Caco-2 (cell line): ENCODE data around the gene MNDA. TPM values are rescaled to one million over a fixed set of nuclear protein-coding genes. Genes with fewer than 3 reads are reported as not detected.

ENCODE experiments used
- BruUV-seq: library from RNA; stranded (reverse); fragments of 400-500 nt; replicated peaks from 2 replicates; lab custom pipeline; 2021; lab: Mats Ljungman, UMichigan
- CTCF ChIA-PET: fragments of 300-600 bp; sonication (Branson Sonifier 250); formaldehyde crosslinking; loops from one replicate; lab custom pipeline; 2022; ENCODE audit warnings: antibody characterized with exemption; lab: Charles Lee
- POLR2A ChIA-PET: fragments of 300-600 bp; sonication (Branson Sonifier 250); formaldehyde crosslinking; loops from one replicate; lab custom pipeline; 2022; ENCODE audit warnings: antibody characterized with exemption; lab: Charles Lee
- DNase-seq, 2 experiments: peaks; one replicate each; pipeline versions ENCODE4 v3.0.0 to v3.0.0-alpha.2; 2020 to 2022
- H3K27me3 ChIP-seq: replicated peaks from 2 replicates; pipeline ENCODE4 v1.6.0; 2011; ENCODE audit warnings: low read length; ENCODE audit not compliant: control insufficient read depth, insufficient read depth
- H3K36me3 ChIP-seq: 2 replicates; pipeline ENCODE4 v1.5.1; 2011; ENCODE audit warnings: low read length; ENCODE audit not compliant: control insufficient read depth, insufficient read depth
- H3K4me1 ChIP-seq: fragments of 250-450 bp; sonication (Bioruptor Pico); 2 replicates; pipeline ENCODE4 v1.5.1; 2020; ENCODE audit warnings: mild to moderate bottlenecking
- H3K4me3 ChIP-seq: 2 replicates; pipeline ENCODE4 v1.5.1; 2011; ENCODE audit warnings: low read depth, mild to moderate bottlenecking, control low read depth, low read length
- H3K9me3 ChIP-seq: fragments of 250-450 bp; sonication (Bioruptor Pico); 2 replicates; pipeline ENCODE4 v1.5.1; 2020; ENCODE audit warnings: mild to moderate bottlenecking, moderate library complexity
- H3K27ac Mint-ChIP-seq: one replicate; pipeline ENCODE4 v1.8.0; 2022; ENCODE audit warnings: mixed read lengths; ENCODE audit not compliant: unreplicated experiment
- H3K27me3 Mint-ChIP-seq: one replicate; pipeline ENCODE4 v1.8.0; 2022; ENCODE audit warnings: mixed read lengths; ENCODE audit not compliant: insufficient read depth, unreplicated experiment
- H3K36me3 Mint-ChIP-seq: one replicate; pipeline ENCODE4 v1.8.0; 2022; ENCODE audit warnings: mild to moderate bottlenecking, mixed read lengths; ENCODE audit not compliant: insufficient read depth, unreplicated experiment
- H3K4me1 Mint-ChIP-seq: one replicate; pipeline ENCODE4 v1.8.0; 2022; ENCODE audit warnings: low read depth, mixed read lengths; ENCODE audit not compliant: unreplicated experiment
- H3K4me3 Mint-ChIP-seq: one replicate; pipeline ENCODE4 v1.8.0; 2022; ENCODE audit warnings: mild to moderate bottlenecking, moderate library complexity, mixed read lengths; ENCODE audit not compliant: unreplicated experiment
- H3K9me3 Mint-ChIP-seq: one replicate; pipeline ENCODE4 v1.8.0; 2022; ENCODE audit warnings: mixed read lengths; ENCODE audit not compliant: unreplicated experiment
- CTCF ChIP-seq, 2 experiments: fragments of 200-600 bp in 1 of 2; IDR thresholded peaks; 1 replicate in 1 of 2; 2 replicates in 1 of 2; pipeline versions ENCODE4 v1.5.1 to v1.8.0; 2011 to 2022; ENCODE audit warnings: antibody characterized with exemption in 1 of 2, control low read depth in 1 of 2, inconsistent platforms in 1 of 2, low read depth in 1 of 2, low read length in 1 of 2, mild to moderate bottlenecking in 1 of 2, moderate library complexity in 1 of 2; ENCODE audit not compliant: insufficient read depth in 1 of 2, severe bottlenecking in 1 of 2, unreplicated experiment in 1 of 2
- intact Hi-C: fragments of 100-400 bp; cut with micrococcal nuclease; formaldehyde crosslinking; loops from one replicate; pipeline ENCODE4 v1.10.0; 2022; ENCODE audit not compliant: unreplicated experiment
- total RNA-seq: library from RNA; stranded (reverse); gene quantifications from 2 replicates; pipeline ENCODE4 v1.2.3, GENCODE V29; 2022

The MNDA gene
- total RNA-seq, 1 experiment from 2014 or later = not detected

- Histone ChIP-seq H3K4me1 (no peaks in the 10 kb centered on the region), H3K4me3 (no peak overlapping the region), H3K9me3 (no peaks in the 10 kb centered on the region), H3K36me3 (no peaks in the 10 kb centered on the region), H3K27me3 (no peaks in the 10 kb centered on the region)
- DNase-seq = no peak
- intact Hi-C loops = no loop called here
- no peak for TF ChIP-seq CTCF (IDR thresholded peaks at IDR 0.05; ENCODE audit: insufficient read depth in 1 of 2, low read depth in 1 of 2, low read length in 1 of 2, severe bottlenecking in 1 of 2, unreplicated experiment in 1 of 2)
- Mint-ChIP-seq H3K36me3 (no peaks in the 10 kb centered on the region), H3K27ac (no peak overlapping the region), H3K4me3 (no peak overlapping the region), H3K4me1 (no peaks in the 10 kb centered on the region), H3K27me3 (peaks cover 3% of the 10 kb centered on the region), H3K9me3 (no peaks in the 10 kb centered on the region)
- ChIA-PET POLR2A (no interaction called here), CTCF (no interaction called here)
- BruUV-seq = no TSS peak
These were observed 62.5 kb downstream of the MNDA start for GRCh38 chr1:158893654-158894053.

GRCh38 chr1:158898722-158899121 lies 67.6 kb downstream of the MNDA start:
- H3K4me3 Mint-ChIP-seq = no peak overlapping the region
- no peaks in the 10 kb centered on the region for H3K4me1 ChIP-seq
- POLR2A ChIA-PET = no interaction called here
- no peaks in the 10 kb centered on the region for H3K9me3 ChIP-seq
- no TSS peak for BruUV-seq
- intact Hi-C loops = no loop called here
- CTCF ChIA-PET = no interaction called here
- H3K27ac Mint-ChIP-seq = no peak overlapping the region
- H3K4me1 Mint-ChIP-seq = no peaks in the 10 kb centered on the region
- H3K27me3 Mint-ChIP-seq = peaks cover 3% of the 10 kb centered on the region
- peaks cover 2% of the 10 kb centered on the region for H3K9me3 Mint-ChIP-seq
- DNase-seq = no peak
- H3K36me3 Mint-ChIP-seq = no peaks in the 10 kb centered on the region
- H3K4me3 ChIP-seq = no peak overlapping the region
- no peak for TF ChIP-seq CTCF (IDR thresholded peaks at IDR 0.05; ENCODE audit: insufficient read depth in 1 of 2, low read depth in 1 of 2, low read length in 1 of 2, severe bottlenecking in 1 of 2, unreplicated experiment in 1 of 2)
- no peaks in the 10 kb centered on the region for H3K36me3 ChIP-seq
- H3K27me3 ChIP-seq = no peaks in the 10 kb centered on the region

Other genes with a start within 250 kb of the MNDA start
- gene OR10Z1, start 226.1 kb upstream of the MNDA start, total RNA-seq = not detected in 2 replicates
- gene SPTA1, start 144.6 kb upstream of the MNDA start, total RNA-seq = not detected in 2 replicates
- not detected in 2 replicates for gene OR6K2, start 130.7 kb upstream of the MNDA start, total RNA-seq
- gene OR6K3, start 110.6 kb upstream of the MNDA start, total RNA-seq = not detected in 2 replicates
- not detected in 2 replicates for gene OR6K6, start 76.6 kb upstream of the MNDA start, total RNA-seq
- not detected in 2 replicates for gene OR6N1, start 59.2 kb upstream of the MNDA start, total RNA-seq
- not detected in 2 replicates for gene OR6N2, start 50.1 kb upstream of the MNDA start, total RNA-seq
- gene PYHIN1, start 100.2 kb downstream of the MNDA start, total RNA-seq = not detected in 2 replicates
- 0.19 TPM in 1 of 2 replicates, not detected in the other for gene IFI16, start 178.6 kb downstream of the MNDA start, total RNA-seq
- gene AIM2, start 245.4 kb downstream of the MNDA start, total RNA-seq = not detected in 2 replicates